ENCODE measurements around the gene SLITRK6.
"Not testable (repeated sequence)": the region's sequence is repeated elsewhere in the genome, so short reads cannot be mapped to it uniquely, and the experiment has no call there.

SLITRK6 gene, protein sequence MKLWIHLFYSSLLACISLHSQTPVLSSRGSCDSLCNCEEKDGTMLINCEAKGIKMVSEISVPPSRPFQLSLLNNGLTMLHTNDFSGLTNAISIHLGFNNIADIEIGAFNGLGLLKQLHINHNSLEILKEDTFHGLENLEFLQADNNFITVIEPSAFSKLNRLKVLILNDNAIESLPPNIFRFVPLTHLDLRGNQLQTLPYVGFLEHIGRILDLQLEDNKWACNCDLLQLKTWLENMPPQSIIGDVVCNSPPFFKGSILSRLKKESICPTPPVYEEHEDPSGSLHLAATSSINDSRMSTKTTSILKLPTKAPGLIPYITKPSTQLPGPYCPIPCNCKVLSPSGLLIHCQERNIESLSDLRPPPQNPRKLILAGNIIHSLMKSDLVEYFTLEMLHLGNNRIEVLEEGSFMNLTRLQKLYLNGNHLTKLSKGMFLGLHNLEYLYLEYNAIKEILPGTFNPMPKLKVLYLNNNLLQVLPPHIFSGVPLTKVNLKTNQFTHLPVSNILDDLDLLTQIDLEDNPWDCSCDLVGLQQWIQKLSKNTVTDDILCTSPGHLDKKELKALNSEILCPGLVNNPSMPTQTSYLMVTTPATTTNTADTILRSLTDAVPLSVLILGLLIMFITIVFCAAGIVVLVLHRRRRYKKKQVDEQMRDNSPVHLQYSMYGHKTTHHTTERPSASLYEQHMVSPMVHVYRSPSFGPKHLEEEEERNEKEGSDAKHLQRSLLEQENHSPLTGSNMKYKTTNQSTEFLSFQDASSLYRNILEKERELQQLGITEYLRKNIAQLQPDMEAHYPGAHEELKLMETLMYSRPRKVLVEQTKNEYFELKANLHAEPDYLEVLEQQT

GRCh38 chr13:85799097-85799582 lies at the start of gene SLITRK6:
SLITRK6 (minus strand) TSS chr13:85799419; CDS start chr13:85796508, 2,911 bp downstream.
- no peak for DNase-seq

DNA sequence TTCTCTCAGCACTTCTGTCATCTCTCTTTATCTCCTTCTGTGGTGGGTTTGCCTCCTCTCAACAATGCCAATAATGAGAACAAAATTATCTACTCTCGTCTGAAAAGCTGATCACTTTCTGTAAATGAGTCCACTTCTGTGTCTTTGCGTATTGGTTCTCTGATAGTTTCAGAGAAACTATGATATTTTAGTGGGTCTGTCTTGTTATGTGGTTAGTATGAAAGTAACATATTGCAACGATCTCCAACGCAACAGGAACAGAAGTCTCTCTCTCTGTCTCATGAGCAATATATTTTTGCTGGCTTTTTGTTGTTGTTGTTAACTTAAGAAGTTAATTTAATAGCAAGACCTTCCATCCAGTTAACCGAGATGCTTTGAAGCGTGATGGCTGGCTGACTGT lies 47.8 kb upstream of the SLITRK6 start:
- no peak for DNase-seq

DNA sequence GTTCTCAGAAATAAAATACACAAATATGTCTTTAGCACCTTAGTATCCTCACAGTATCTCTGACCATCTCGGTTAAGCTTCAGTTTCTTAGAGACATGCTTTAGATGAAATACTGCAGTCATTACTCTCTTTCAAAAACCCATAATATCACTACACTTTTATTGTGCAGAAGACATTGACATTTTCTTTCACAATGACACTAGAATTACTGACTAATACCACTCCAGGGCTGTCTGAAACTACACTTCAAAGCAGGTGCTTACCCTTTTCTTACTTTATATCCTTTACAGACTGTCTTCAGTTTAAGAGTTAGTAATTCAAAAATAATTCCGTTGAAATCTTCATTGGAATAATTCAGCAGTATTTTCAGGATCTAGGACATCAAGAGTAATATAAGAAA lies 42.2 kb upstream of the SLITRK6 start:
- DNase-seq: no peak

- DNase-seq: no peak
These were observed 34.7 kb upstream of the SLITRK6 start for GRCh38 chr13:85833921-85834320.

DNA sequence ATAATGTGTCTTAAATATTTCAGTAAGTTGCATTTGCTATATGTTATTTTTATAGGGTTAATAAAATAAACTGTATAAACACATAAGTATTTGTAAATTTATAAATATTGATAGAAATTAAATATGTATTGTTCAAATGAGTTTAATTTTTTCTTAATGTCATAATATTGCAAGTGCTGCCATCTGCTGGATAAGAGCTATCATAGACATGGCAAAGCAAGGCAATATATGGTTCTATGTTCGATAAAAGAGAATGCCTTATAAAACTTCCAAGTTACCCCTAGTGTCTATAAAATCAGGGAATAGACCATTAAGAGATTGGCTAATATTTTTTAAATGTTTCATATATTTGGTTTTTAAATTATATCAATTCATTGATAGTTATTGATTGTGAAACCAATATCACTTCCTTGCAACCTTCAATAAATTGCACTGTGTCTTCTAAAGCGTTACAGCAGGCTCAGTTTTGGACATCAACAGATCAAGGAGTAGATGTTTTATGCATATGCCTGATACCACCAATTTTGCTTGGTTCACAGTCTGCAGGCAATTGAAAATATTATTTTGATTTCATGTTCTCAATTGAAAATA lies 29.0 kb upstream of the SLITRK6 start:
- DNase-seq: peak; percentile 44

- no peak for DNase-seq
These were observed 26.2 kb upstream of the SLITRK6 start for GRCh38 chr13:85825454-85825853.

- no peak for DNase-seq
These were observed 24.6 kb upstream of the SLITRK6 start for GRCh38 chr13:85823832-85824231.

GRCh38 chr13:85819513-85819912 lies 20.3 kb upstream of the SLITRK6 start:
- DNase-seq: no peak

GRCh38 chr13:85816413-85816812 lies 17.2 kb upstream of the SLITRK6 start:
- DNase-seq: peak; percentile 31 to 41

DNA sequence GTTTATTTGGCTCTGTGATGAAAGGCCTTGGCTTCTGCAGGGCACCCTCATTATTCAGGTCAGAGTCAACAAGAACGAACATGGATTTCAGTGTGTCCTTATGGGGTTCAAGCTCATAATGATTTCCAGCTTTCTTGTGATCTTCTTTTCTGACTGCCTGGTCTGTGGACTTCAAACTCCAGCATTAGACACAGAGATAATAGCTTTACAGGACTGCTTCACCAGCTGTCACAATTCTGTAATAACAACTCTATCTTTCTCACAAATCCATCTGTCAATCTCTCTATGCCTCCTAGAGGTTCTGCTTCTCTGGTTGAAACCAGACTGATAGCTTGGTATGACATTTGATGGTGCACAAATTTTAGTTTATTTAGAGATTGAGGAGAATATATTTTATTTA lies 13.1 kb upstream of the SLITRK6 start:
- DNase-seq: no peak

- DNase-seq: peak; percentile 13 to 21
These were observed 9.6 kb upstream of the SLITRK6 start for GRCh38 chr13:85808811-85809210.

DNA sequence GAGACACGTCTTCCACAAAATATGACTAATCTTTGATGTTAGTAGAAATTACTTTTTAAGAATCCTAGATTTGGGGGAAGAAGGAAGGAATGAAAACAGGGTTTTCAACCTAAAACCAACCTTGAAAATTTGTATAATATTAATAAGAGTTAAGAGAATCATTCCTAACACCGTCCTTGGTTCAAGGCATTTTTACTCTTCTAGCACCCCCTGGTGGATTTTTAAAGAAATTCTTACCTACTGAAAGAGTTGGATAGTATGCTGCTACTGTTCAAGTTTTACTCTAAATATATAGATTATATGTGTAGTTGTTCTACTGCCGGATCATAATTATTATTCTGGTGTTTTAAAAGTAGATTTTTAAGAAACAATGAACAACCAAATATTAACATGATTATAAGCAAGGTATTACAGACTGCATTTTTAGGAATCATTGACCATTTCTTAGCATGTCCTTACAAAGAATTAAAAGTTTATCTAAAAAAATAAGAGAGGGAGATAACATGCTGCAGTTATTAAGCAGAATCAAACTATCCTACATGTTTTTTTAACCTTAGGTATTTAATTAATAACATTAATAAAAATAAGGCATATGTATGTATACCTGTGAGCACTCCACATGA lies 7.4 kb upstream of the SLITRK6 start:
- peak; percentile 72 to 81 for DNase-seq

DNA sequence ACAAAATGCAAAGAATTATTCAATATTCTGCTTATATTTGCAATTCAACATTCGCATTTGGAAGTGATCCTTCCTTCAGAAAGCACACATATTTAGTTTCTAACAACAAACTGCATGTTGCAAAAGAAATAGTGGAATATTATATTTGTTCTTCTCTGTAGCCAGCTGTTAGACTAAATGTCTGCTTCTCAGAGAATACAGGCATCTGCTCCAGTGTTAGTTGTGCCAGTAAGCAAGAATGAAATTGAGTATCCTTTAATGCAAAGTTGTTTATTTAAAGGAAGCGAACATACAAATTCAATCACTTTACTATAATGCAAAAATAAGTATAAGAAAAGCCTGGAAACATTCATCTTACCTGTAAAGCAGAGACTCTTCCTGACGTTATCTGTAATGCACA lies 663 bp downstream of the SLITRK6 start:
- DNase-seq: no peak

- no peak for DNase-seq
These were observed 1.9 kb downstream of the SLITRK6 start for GRCh38 chr13:85797311-85797710.

GRCh38 chr13:85785205-85785604 lies 14.0 kb downstream of the SLITRK6 start:
- DNase-seq: no peak

GRCh38 chr13:85772367-85772766 lies 26.9 kb downstream of the SLITRK6 start:
- no peak for DNase-seq

- no peak for DNase-seq
These were observed 27.4 kb downstream of the SLITRK6 start for GRCh38 chr13:85771856-85772255.

GRCh38 chr13:85768946-85769345 lies 30.3 kb downstream of the SLITRK6 start:
- DNase-seq: no peak

- DNase-seq: no peak
These were observed 44.1 kb downstream of the SLITRK6 start for GRCh38 chr13:85755123-85755522.

DNA sequence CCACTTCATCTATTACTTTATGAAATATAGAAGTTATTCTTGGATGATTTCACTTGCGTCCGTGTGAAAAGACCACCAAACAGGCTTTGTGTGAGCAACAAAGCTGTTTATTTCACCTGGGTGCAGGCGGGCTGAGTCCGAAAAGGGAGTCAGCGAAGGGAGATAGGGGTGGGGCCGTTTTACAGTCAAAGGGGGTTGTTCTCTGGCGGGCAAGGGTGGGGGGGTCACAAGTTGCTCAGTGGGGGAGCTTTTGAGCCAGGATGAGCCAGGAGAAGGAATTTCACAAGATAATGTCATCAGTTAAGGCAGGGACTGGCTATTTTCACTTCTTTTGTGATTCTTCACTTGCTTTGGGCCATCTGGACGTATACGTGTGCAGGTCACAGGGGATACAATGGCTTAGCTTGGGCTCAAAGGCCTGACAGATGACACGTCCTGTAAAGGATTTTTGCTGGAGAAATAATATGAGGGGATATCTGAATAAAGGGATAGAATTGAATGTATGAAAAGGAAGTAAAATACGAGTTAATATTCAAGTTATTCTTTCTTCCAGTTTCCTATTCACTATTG lies 55.9 kb downstream of the SLITRK6 start:
- not testable (repeated sequence) for DNase-seq
